ENCODE data around the gene COX8C.

- TF ChIP-seq CTCF (conservative IDR thresholded peaks at IDR 0.05; ENCODE audit: low read depth, low read length): no peak
- TF ChIP-seq EZH2 (IDR thresholded peaks at IDR 0.05; ENCODE audit: borderline replicate concordance, low read depth, low read length, poor library complexity, severe bottlenecking): no peak
Measured at GRCh38 chr14:93330609-93331000, 16.4 kb upstream of the COX8C start.
